ENCODE measurements around the gene MCF2L. TPM values are rescaled to one million over a fixed set of nuclear protein-coding genes. Genes with fewer than 3 reads are reported as not detected.

The MCF2L gene
- total RNA-seq, 1 experiment from 2014 or later = not detected

- DNase-seq (ENCODE audit: low read depth) = no peak
Observed at GRCh38 chr13:112998521-112999280, 29.7 kb downstream of the MCF2L start.

GRCh38 chr13:112999414-113000177, 30.6 kb downstream of the MCF2L start:
- DNase-seq (ENCODE audit: low read depth) = no peak

GRCh38 chr13:113000575-113000974, 31.6 kb downstream of the MCF2L start:
- DNase-seq (ENCODE audit: low read depth) = no peak

GRCh38 chr13:113001241-113002140, 32.5 kb downstream of the MCF2L start:
- peak; percentile 36 for DNase-seq (ENCODE audit: low read depth)

- DNase-seq (ENCODE audit: low read depth) = peak; percentile 2
Observed at GRCh38 chr13:113002206-113002912, 33.3 kb downstream of the MCF2L start.

GRCh38 chr13:113002913-113003290, 33.9 kb downstream of the MCF2L start:
- DNase-seq (ENCODE audit: low read depth) = no peak

GRCh38 chr13:113004126-113004525, 35.1 kb downstream of the MCF2L start:
- no peak for DNase-seq (ENCODE audit: low read depth)

- no peak for DNase-seq (ENCODE audit: low read depth)
Observed at GRCh38 chr13:113005076-113005865, 36.3 kb downstream of the MCF2L start.

GRCh38 chr13:113005997-113006396, 37.0 kb downstream of the MCF2L start:
- DNase-seq (ENCODE audit: low read depth) = no peak

GRCh38 chr13:113006660-113007059, 37.6 kb downstream of the MCF2L start:
- no peak for DNase-seq (ENCODE audit: low read depth)

GRCh38 chr13:113008851-113009250, 39.8 kb downstream of the MCF2L start:
- DNase-seq (ENCODE audit: low read depth) = no peak

GRCh38 chr13:113009743-113010509, 40.9 kb downstream of the MCF2L start:
- DNase-seq (ENCODE audit: low read depth) = peak; percentile 2

GRCh38 chr13:113010510-113010865, 41.5 kb downstream of the MCF2L start:
- no peak for DNase-seq (ENCODE audit: low read depth)

GRCh38 chr13:113013303-113013702, 44.3 kb downstream of the MCF2L start:
- no peak for DNase-seq (ENCODE audit: low read depth)

- DNase-seq (ENCODE audit: low read depth) = no peak
Observed at GRCh38 chr13:113013878-113014751, 45.1 kb downstream of the MCF2L start.

- no peak for DNase-seq (ENCODE audit: low read depth)
Observed at GRCh38 chr13:113014752-113015745, 46.0 kb downstream of the MCF2L start.

GRCh38 chr13:113015826-113016525, 47.0 kb downstream of the MCF2L start:
- DNase-seq (ENCODE audit: low read depth) = no peak
